ENCODE measurements around the gene SORCS2. TPM values are rescaled to one million over a fixed set of nuclear protein-coding genes. Genes with fewer than 3 reads are reported as not detected.
"Not testable (repeated sequence)": the region's sequence is repeated elsewhere in the genome, so short reads cannot be mapped to it uniquely, and the experiment has no call there.

The SORCS2 gene
- total and polyA plus RNA-seq, 12 donors, result 0.25 to 5.4 (median 2.2) TPM

DNA sequence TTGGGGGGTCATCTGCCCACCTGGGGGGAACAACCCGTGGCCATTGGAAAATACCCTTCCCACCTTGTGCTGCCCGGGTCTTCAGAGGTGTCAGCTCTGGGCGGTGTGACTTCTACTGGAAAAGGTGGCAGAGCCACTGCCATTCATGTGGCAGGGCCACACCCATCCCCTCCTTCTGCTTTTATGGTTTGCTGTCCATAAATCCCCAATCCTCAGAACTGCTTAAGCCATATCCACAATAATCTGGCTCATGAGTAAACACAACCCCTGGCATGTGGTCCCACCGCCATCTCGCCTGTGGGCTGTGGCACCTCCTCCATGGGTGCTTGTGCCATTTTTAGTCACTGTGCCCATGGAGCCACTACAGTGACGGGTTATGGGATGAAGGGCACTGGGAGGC lies 20.6 kb downstream of the SORCS2 start:
- intact Hi-C loops (cut with DNase I), result no loop called here
- peaks cover 0 to 13% (median 3%) of the 10 kb centered on the region in 9 donors for H3K4me1 ChIP-seq
- DNase-seq (no peak), ATAC-seq (no peak)
- peaks cover 0 to 12% (median 0%) of the 10 kb centered on the region in 11 donors for H3K9me3 ChIP-seq
- no peaks in the 10 kb centered on the region for H3K36me3 ChIP-seq
- 83 to 92% methylated on average over 6 of the region's 6 CpGs for WGBS, 2 donors
- peaks cover 0 to 11% (median 0%) of the 10 kb centered on the region in 7 donors for H3K27me3 ChIP-seq
- H3K4me3 ChIP-seq, result no peak overlapping the region
- TF ChIP-seq, protein P1, sequence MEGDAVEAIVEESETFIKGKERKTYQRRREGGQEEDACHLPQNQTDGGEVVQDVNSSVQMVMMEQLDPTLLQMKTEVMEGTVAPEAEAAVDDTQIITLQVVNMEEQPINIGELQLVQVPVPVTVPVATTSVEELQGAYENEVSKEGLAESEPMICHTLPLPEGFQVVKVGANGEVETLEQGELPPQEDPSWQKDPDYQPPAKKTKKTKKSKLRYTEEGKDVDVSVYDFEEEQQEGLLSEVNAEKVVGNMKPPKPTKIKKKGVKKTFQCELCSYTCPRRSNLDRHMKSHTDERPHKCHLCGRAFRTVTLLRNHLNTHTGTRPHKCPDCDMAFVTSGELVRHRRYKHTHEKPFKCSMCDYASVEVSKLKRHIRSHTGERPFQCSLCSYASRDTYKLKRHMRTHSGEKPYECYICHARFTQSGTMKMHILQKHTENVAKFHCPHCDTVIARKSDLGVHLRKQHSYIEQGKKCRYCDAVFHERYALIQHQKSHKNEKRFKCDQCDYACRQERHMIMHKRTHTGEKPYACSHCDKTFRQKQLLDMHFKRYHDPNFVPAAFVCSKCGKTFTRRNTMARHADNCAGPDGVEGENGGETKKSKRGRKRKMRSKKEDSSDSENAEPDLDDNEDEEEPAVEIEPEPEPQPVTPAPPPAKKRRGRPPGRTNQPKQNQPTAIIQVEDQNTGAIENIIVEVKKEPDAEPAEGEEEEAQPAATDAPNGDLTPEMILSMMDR (IDR thresholded peaks at IDR 0.05), result no peak
- H3K27ac ChIP-seq, result no peak overlapping the region

DNA sequence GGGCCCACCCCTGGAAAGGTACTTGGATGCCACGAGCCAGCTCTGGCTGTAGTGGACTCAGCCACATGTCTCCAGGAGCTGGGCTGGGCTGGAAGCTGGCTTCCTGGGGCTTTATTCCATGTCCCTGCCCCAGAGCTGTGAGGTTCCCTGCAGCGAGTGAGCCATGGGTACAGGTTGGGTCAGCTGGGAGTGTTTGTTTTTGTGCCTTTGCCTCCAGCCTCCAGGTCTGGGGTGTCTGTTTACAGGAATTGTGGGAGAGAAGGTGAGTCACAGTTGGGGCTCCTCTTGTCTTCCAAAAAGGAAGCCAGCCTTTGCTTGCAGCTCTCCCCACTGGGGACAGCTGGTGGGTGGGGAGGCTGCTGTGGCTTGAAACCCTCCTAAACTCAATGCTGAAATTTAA lies 21.5 kb downstream of the SORCS2 start:
- DNase-seq, result no peak
- TF ChIP-seq, protein P1 (IDR thresholded peaks at IDR 0.05), result no peak
- peaks cover 0 to 7% (median 0%) of the 10 kb centered on the region in 9 donors for H3K4me1 ChIP-seq
- WGBS, 2 donors, result 84 to 85% methylated on average over 2 of the region's 2 CpGs
- intact Hi-C loops (cut with DNase I), result no loop called here
- peaks cover 0 to 7% (median 0%) of the 10 kb centered on the region in 7 donors for H3K27me3 ChIP-seq
- no peak overlapping the region for H3K4me3 ChIP-seq
- H3K36me3 ChIP-seq, result no peaks in the 10 kb centered on the region
- no peak for ATAC-seq
- no peak overlapping the region for H3K27ac ChIP-seq
- H3K9me3 ChIP-seq, result peaks cover 0 to 12% (median 0%) of the 10 kb centered on the region in 11 donors

DNA sequence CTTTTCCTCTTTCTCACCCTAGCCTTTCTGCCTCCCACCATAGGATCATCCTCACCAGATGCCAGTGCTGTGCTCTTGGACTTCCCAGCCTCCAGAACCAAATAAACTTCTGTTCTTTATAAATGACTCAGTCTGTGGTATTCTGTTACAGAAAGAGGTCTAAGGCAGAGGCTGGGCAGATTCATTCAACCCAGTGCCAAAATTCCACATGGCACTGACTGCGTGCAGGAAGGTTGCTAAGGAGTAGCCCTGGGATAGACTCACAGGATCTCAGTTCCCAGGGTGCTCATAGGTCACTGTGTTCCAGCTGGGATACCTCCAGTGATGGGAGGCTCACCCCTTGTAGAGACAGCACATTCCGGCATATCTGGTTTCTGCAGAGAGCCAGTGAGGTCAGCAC lies 22.0 kb downstream of the SORCS2 start:
- 73 to 95% methylated on average over 2 of the region's 2 CpGs for WGBS, 2 donors
- intact Hi-C loops (cut with DNase I), result no loop called here
- ATAC-seq (no peak), DNase-seq (no peak)
- H3K27me3 ChIP-seq, result peaks cover 0 to 7% (median 0%) of the 10 kb centered on the region in 7 donors
- H3K9me3 ChIP-seq, result peaks cover 0 to 12% (median 0%) of the 10 kb centered on the region in 11 donors
- peaks cover 0 to 7% (median 0%) of the 10 kb centered on the region in 9 donors for H3K4me1 ChIP-seq
- H3K4me3 ChIP-seq, result no peak overlapping the region
- H3K36me3 ChIP-seq, result no peaks in the 10 kb centered on the region
- TF ChIP-seq, protein P1 (IDR thresholded peaks at IDR 0.05), result no peak
- H3K27ac ChIP-seq, result no peak overlapping the region

DNA sequence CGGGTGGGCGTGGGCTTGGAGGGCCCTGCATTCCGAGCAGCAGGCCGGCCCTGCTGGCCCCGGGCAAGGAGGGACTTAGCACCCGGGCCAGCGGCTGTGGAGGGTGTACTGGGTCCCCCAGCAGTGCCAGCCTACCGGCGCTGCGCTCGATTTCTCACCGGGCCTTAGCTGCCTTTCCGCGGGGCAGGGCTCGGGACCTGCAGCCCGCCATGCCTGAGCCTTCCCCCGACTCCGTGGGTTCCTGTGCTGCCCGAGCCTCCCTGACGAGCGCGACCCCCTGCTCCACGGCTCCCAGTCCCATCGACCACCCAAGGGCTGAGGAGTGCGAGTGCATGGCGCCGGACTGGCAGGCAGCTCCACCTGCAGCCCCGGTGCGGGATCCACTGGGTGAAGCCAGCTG lies 22.8 kb downstream of the SORCS2 start:
- H3K27ac ChIP-seq; DNase-seq; H3K36me3 ChIP-seq; intact Hi-C loops (cut with DNase I); H3K4me1 ChIP-seq; H3K4me3 ChIP-seq; H3K27me3 ChIP-seq; ATAC-seq: not testable (repeated sequence)
- H3K9me3 ChIP-seq, result peaks cover 0 to 12% (median 0%) of the 10 kb centered on the region in 11 donors
- 81 to 93% methylated on average over 21 to 28 of the region's 29 CpGs for WGBS, 2 donors

DNA sequence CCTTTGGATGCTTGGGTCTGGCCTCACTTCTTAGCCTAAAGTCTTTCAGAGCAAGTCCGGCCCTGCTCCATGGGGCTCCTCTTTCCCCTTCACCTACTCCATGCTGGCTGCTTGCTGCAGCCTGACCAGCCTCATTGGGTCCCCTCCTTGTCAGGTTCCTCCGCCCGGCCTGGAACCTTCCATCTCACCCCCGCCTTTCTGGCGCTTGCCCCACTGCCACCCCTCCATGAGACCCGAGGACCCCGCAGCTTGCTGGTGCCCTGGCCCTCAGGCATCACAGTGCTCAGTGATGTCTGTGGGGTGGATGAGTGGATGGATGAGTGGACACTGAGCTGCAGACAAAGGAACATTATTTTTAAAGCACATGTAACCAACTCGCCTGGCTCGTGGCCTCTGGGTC lies 24.7 kb downstream of the SORCS2 start:
- no peak overlapping the region for H3K4me3 ChIP-seq
- H3K27ac ChIP-seq, result no peak overlapping the region
- peaks cover 0 to 7% (median 0%) of the 10 kb centered on the region in 9 donors for H3K4me1 ChIP-seq
- peaks cover 0 to 12% (median 0%) of the 10 kb centered on the region in 11 donors for H3K9me3 ChIP-seq
- H3K36me3 ChIP-seq, result no peaks in the 10 kb centered on the region
- 95% methylated on average over 9 of the region's 9 CpGs for WGBS, 2 donors
- ATAC-seq, result no peak
- TF ChIP-seq, protein P1 (IDR thresholded peaks at IDR 0.05), result no peak
- intact Hi-C loops (cut with DNase I), result no loop called here
- DNase-seq, result no peak
- no peaks in the 10 kb centered on the region for H3K27me3 ChIP-seq
